Measurements from ENCODE around the gene ARHGEF37. TPM values are rescaled to one million over a fixed set of nuclear protein-coding genes. Genes with fewer than 3 reads are reported as not detected.
A peak's percentile ranks its signal among the peaks of the same experiment; 100 is the strongest.

ARHGEF37 gene
- total RNA-seq, 4 donors from 2014 or later, result 36.4 to 76.5 (median 59.0) TPM

DNA sequence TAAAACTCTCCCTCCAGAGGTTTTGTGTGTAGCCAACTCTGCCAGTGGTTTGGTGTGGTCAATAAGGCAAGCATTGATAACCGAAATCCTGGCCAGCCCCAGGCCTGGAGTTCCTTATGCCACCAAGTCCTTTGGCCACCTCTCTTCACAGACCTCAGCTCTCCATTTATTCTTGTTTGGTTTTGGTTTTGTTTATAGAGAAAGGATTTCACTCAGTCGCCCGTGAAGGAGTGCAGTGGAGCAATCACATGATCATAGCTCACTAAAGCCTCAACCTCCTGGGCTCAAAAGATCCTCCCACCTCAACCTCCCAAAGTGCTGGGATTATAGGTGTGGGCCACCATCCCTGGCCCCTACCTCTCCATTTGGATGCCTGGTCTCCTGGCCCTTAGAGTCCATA lies 93.4 kb downstream of the ARHGEF37 start:
- TF ChIP-seq, protein P1, sequence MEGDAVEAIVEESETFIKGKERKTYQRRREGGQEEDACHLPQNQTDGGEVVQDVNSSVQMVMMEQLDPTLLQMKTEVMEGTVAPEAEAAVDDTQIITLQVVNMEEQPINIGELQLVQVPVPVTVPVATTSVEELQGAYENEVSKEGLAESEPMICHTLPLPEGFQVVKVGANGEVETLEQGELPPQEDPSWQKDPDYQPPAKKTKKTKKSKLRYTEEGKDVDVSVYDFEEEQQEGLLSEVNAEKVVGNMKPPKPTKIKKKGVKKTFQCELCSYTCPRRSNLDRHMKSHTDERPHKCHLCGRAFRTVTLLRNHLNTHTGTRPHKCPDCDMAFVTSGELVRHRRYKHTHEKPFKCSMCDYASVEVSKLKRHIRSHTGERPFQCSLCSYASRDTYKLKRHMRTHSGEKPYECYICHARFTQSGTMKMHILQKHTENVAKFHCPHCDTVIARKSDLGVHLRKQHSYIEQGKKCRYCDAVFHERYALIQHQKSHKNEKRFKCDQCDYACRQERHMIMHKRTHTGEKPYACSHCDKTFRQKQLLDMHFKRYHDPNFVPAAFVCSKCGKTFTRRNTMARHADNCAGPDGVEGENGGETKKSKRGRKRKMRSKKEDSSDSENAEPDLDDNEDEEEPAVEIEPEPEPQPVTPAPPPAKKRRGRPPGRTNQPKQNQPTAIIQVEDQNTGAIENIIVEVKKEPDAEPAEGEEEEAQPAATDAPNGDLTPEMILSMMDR (IDR thresholded peaks at IDR 0.05), result no peak
- TF ChIP-seq POLR2A (IDR thresholded peaks at IDR 0.05), result no peak
- DNase-seq (ENCODE audit: low spot score in 2 of 2), result no peak
- WGBS, 2 donors, result 88 to 94% methylated on average over 3 of the region's 3 CpGs
- intact Hi-C loops (cut with DNase I; ENCODE audit: low total_unique reads), result no loop called here
- H3K4me3 ChIP-seq (ENCODE audit: low read depth, poor library complexity, severe bottlenecking), result no peak overlapping the region

DNA sequence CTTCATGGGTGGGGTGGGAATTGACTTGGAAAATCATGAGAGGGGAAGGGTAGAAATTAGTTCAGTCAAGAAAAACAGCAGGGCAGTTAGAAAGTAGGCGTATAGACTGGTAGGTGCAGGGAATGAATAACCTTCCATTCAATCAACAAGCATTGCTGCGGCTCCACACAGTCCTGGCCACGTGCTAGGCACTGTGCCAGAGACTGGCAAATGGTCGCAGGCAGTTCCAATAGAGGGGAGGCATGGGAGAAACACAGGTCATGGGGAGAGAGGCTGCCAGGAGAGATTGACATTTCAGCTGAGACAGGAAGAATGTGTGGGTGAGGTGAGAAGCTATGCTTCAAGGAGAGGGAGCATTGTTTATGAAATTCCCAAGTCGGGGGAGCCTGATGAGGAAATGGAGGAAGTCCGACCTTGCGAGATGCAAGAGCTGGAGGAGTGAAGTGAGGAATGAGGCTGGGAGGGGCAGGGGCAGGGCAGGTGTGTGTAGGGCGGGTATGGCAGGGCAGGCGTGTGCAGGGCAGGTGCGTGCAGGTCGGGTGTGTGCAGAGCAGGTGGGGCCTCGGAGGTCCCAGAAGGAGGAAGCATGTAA lies 94.4 kb downstream of the ARHGEF37 start:
- H3K4me3 ChIP-seq (ENCODE audit: low read depth, poor library complexity, severe bottlenecking), result no peak overlapping the region
- TF ChIP-seq POLR2A (IDR thresholded peaks at IDR 0.05), result no peak
- TF ChIP-seq, protein P1 (IDR thresholded peaks at IDR 0.05), result no peak
- no peak for DNase-seq (ENCODE audit: low spot score in 2 of 2)
- intact Hi-C loops (cut with DNase I; ENCODE audit: low total_unique reads), result no loop called here
- 32 to 48% methylated on average over 12 of the region's 12 CpGs for WGBS, 2 donors

DNA sequence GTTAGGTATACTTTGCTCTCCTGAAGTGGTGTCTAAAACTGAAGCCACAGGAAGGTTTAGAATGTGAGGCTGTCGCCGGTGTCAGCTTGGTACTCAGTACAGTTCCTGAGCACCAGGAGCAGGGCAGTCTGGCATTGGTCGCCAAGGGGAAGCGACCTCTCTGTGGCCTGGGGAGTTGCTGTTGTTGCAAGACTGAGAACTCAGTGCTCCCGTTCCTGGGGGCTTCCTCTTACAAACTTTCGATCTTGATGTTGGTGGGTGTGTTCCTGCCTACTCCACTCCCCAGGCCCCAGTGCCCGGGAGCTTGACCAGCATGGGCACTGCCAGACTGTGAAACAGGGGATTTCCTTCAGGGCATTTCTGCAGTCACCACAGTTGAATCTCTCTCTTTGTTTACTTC lies 96.4 kb downstream of the ARHGEF37 start:
- no peak overlapping the region for H3K4me3 ChIP-seq (ENCODE audit: low read depth, poor library complexity, severe bottlenecking)
- intact Hi-C loops (cut with DNase I; ENCODE audit: low total_unique reads), result no loop called here
- TF ChIP-seq, protein P1 (IDR thresholded peaks at IDR 0.05), result no peak
- TF ChIP-seq POLR2A (IDR thresholded peaks at IDR 0.05), result no peak
- WGBS, 2 donors, result 83 to 84% methylated on average over 7 of the region's 7 CpGs
- no peak for DNase-seq (ENCODE audit: low spot score in 2 of 2)

DNA sequence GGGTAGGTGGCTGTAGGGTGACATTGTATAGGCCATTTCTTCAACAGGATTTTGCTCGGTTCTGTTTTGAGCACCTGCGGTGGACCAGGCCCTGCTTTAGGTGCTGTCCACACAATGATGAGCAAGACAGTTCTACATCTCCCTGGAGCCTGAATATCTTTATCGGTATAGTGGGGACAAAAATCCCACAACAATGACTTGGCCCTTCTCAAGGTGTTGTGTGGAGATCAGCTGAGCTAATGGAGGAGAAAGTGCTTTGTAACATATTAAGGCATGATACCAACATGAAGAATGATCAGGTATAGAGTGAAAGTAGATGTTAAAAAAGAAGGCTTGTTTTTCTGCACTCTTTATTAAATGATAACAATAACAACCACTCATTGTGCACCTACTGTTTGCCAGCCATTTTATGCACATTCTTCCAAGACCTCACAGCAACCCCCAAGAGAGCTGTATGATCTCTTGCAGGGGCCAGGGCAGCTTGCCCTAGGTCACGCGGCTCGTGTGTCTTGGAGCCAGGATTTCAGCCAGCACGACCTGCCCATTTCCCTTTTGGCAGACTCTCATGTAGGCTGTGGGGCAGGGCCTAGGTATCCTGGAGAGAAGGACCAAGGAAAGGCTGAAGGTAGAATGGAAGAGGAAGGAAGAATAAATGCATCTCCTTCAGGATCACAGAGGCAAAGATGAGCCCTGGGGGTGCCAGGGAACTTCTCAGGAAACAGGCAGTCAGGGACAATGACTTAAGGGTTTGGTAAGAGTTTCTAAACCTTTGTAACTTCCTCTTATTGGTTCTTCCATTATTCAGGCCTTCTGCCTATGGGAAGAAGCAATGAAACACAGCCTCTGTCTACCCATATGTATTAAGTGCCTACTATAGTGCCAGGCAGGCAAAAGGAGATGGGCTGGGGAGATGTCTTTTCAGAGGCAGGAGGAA lies 98.8 kb downstream of the ARHGEF37 start:
- intact Hi-C loops (cut with DNase I; ENCODE audit: low total_unique reads), result no loop called here
- DNase-seq (ENCODE audit: low spot score in 2 of 2), result no peak
- H3K4me3 ChIP-seq (ENCODE audit: low read depth, poor library complexity, severe bottlenecking), result no peak overlapping the region
- TF ChIP-seq, protein P1 (IDR thresholded peaks at IDR 0.05), result no peak
- no peak for TF ChIP-seq POLR2A (IDR thresholded peaks at IDR 0.05)
- WGBS, 2 donors, result 50 to 59% methylated on average over 7 of the region's 7 CpGs

DNA sequence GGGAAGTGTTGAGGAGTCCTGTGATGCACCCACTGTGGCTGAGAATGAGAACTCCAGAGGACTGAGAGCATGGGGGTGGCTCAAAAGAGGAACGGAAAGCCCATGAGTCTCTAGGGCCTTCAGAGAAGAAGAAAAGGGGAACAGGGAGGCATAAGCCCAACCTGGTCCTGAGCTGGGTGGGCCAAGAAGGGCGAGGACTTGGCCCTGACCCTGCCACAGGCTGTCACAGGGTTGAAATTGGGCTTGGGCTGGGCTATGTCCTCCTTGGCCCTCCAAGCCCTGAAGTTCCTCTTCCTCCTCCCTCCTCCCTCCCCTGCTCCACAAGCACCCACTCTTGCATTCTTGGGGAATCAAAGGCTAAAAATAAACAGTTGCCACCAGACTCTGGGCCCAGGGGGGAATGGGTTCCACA lies 99.5 kb downstream of the ARHGEF37 start:
- 74 to 88% methylated on average over 2 of the region's 2 CpGs for WGBS, 2 donors
- peak in 1 of 2 donors; percentile 33 for DNase-seq (ENCODE audit: low spot score in 2 of 2)
- intact Hi-C loops (cut with DNase I; ENCODE audit: low total_unique reads), result no loop called here
- no peak overlapping the region for H3K4me3 ChIP-seq (ENCODE audit: low read depth, poor library complexity, severe bottlenecking)
- no peak for TF ChIP-seq POLR2A (IDR thresholded peaks at IDR 0.05)
- TF ChIP-seq, protein P1 (IDR thresholded peaks at IDR 0.05), result no peak
